Activated CD8-positive, alpha-beta memory T cell treated with anti-CD3 and anti-CD28 coated beads, Interleukin-2, amount 50 U/mL, for 4 hours (primary cell): ENCODE results near the gene NAP1L1.

Experiments used
- DNase-seq: peaks from one replicate; pipeline ENCODE4 v3.0.0-alpha.2; 2020

NAP1L1 gene

DNA sequence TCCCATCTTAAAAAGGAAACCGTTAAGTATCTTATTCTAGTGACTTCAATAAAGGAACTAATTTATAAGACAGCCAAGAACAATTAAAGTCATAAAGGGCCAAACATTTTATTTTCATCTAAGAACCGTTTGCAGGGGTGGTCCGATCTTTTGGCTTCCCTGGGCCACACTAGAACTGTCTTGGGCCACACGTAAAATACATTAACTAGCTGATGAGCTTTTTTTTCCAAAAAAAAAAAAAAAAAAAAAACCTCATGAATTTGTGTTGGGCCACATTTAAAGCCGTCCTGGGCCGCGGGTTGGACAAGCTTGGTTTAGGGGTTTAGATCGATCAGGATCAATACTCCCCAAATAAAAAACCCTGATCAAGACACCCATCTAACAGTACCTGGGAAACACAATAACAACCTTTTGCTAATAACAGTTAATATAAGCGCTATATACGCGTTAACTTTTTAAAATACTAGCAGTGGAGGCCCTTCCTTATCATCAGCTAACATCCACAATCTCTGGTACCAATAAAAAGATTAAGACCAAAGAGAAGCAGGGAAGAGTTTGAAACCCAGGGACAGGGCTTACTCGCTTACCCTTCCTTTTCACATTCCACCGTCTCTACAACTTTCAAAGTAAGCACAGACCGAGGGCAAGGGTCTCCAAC, 1.1 kb downstream of the NAP1L1 start:
- DNase-seq: no peak

DNA sequence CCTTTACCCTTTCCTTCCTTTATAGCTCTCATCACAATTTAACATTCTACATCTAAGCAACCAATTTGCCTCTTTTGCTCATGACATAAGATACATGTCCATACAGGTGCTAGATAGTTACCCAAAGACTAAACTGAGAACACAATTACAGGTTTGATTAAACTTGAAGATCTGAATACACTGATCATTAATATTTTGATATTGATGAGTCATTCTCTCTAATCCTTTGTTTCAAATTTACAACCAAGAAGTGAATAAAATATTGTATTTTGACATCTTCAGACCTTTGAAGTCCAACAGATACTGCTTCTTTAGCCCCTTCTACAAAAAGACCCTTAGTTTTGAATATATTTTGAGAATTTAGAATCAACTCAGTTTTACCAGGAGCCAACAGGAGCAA, 2.6 kb downstream of the NAP1L1 start:
- no peak for DNase-seq

- no peak for DNase-seq
These were observed 3.6 kb downstream of the NAP1L1 start for GRCh38 chr12:76080729-76081415.

- no peak for DNase-seq
These were observed 4.3 kb downstream of the NAP1L1 start for GRCh38 chr12:76080017-76080728.

- DNase-seq: no peak
These were observed 5.7 kb downstream of the NAP1L1 start for GRCh38 chr12:76078748-76079147.

DNA sequence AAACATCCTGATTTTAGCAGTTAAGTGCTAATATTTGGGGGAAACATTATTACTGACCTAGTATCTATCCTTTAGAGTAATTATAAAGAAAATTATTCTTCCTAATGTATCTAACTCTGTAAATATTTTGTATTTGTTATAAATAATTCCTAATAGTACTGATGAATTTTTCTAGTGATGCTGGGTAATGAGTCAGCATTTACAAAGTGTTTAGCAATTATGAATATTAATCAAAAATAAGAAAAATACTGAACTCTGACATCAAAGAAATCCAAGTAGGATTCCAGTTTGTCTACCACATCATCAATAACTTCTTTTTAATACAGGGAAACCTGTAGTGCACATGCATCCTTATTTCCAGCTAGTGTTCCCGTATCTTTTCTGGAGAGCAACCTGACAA, 9.0 kb downstream of the NAP1L1 start:
- DNase-seq: no peak

DNA sequence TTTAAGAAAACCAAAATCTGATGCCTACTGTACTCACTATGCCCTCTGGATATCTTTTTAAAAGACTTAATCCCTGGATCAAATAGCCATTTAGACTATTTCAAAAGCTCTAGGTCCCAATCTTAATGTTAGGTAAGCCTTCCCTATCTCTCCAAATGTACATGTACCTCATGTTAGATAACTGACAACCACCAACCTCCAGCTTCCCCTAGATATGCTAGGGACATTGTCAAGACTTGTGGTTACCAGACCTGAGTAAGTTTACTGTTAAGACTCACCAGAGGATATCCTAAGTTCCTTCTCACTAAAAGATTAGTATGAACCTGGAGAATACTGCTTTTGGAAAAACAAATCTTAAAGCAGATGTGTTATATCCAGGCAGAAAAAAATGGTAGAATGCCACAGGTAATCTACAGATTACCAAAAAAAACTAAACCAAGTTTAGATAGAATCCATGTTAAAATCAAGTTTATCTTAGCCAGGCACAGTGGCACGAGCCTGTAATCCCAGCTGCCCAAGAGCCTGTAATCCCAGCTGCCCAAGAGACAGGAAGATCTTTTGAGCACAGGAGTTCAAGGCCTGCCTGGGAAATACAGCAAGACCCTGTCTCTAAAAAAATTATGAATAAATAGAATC, 9.7 kb downstream of the NAP1L1 start:
- no peak for DNase-seq

- DNase-seq: no peak
These were observed 10.9 kb downstream of the NAP1L1 start for GRCh38 chr12:76073561-76073960.

DNA sequence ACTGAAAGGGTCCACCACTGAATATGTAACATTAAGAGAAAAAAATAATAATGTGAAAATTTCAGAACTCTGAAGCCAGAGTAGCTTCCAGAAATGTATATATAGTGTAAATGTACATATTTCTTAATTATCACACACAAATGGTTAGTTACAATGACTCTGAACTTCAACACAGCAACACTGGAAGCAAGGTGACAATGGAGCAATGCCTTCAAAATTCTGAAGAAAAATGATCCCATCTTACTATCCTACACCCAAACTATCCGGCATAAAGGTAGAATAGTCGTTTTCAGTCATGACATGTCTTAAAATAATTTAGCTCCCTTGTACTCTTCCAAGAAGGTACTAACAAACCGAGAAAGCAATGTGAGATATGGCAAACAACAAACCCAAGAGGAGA, 11.9 kb downstream of the NAP1L1 start:
- DNase-seq: no peak

- no peak for DNase-seq
These were observed 15.1 kb downstream of the NAP1L1 start for GRCh38 chr12:76069339-76069738.

GRCh38 chr12:76065917-76066316, 18.6 kb downstream of the NAP1L1 start:
- DNase-seq: no peak

DNA sequence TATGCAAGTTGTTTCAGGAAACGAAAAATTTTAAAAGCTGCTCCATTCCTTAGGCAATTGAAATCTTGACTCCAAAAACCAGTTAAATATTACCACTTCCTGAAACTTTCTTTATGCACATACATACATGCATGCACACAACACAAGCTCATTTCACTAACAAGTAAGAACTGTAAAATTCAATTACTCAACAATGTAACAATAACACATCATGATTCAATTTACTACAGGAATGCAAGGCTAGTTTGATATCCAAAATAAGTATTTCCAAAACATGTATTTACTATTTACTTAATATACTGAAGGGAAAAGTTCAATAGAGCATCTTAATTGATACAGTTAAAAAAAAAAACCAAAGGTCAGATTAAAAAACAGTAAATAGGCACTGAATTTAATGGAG, 19.6 kb downstream of the NAP1L1 start:
- DNase-seq: no peak

GRCh38 chr12:76060111-76060510, 24.4 kb downstream of the NAP1L1 start:
- DNase-seq: no peak

GRCh38 chr12:76057326-76057725, 27.2 kb downstream of the NAP1L1 start:
- no peak for DNase-seq

GRCh38 chr12:76055393-76055792, 29.1 kb downstream of the NAP1L1 start:
- DNase-seq: no peak

DNA sequence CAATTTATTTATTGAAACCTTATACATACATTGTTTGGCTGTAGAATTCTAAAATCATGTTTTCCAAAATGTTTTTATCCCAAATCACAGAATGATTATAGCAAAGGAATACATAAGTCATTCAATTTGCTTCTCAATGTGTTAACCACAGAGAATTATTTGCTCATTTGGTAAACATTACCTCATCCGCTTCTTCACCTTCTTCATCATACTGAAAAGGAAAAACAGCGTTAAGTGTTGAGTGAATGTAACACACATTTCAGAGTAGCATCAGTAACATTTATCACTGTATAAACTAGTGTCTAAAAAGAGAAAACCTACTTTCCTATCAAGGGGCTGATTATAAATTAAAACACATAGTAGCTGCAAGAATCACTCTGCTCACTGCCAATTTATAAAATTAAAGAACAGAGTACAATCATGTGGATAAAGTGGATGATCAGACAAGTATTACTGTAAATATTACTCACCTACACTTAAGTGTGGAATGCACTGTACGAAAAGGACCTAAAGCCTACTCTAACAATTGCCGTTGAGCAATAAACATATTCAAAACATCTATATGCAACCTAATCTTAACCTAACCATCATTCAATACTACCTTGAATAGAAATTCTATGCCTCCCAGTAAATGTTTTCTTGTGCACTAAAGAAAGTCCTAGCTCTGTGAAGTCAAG, 34.8 kb downstream of the NAP1L1 start:
- DNase-seq: no peak

DNA sequence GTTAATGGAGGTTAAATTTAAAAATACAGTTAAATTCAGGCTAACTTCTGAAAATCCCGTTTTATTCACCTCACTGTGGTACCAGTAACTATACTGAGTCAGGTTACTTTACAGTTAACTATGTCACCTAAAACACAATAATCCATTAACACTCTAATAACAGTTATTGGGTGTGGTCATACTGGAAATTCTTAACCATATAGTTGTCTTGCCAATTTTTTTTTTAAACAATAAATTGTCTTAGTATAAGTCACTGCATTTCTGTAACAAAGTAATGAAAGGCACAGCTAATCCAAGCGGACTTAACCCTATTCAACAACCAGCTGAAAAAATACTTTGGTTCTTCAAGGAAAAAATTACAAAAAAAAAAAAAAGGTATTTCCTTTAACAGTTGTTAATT, 36.7 kb downstream of the NAP1L1 start:
- no peak for DNase-seq

GRCh38 chr12:76047060-76047459, 37.4 kb downstream of the NAP1L1 start:
- DNase-seq: no peak

GRCh38 chr12:76043377-76043776, 41.1 kb downstream of the NAP1L1 start:
- no peak for DNase-seq

GRCh38 chr12:76042147-76042546, 42.3 kb downstream of the NAP1L1 start:
- no peak for DNase-seq

GRCh38 chr12:76041406-76041805, 43.1 kb downstream of the NAP1L1 start:
- DNase-seq: no peak

- no peak for DNase-seq
These were observed 44.0 kb downstream of the NAP1L1 start for GRCh38 chr12:76040461-76040860.

GRCh38 chr12:76038176-76038575, 46.3 kb downstream of the NAP1L1 start:
- DNase-seq: no peak
